ENCODE measurements around the gene PTPN18.

DNA sequence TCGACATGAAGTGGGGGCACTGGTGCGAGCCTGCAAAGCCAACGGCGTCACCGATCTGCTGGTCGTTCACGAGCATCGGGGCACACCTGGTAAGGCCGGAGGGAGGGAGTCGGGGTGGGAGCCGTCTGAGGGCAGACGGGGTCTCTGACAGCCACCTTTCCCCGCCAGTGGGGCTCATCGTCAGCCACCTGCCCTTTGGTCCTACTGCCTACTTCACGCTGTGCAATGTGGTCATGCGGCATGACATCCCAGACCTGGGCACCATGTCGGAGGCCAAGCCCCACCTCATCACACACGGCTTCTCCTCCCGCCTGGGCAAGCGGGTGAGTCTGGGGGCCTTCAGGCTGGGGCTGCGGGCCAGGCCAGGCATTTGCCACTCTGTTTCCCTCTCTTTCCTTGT lies 10.2 kb upstream of the PTPN18 start:
- TF ChIP-seq, protein P1, sequence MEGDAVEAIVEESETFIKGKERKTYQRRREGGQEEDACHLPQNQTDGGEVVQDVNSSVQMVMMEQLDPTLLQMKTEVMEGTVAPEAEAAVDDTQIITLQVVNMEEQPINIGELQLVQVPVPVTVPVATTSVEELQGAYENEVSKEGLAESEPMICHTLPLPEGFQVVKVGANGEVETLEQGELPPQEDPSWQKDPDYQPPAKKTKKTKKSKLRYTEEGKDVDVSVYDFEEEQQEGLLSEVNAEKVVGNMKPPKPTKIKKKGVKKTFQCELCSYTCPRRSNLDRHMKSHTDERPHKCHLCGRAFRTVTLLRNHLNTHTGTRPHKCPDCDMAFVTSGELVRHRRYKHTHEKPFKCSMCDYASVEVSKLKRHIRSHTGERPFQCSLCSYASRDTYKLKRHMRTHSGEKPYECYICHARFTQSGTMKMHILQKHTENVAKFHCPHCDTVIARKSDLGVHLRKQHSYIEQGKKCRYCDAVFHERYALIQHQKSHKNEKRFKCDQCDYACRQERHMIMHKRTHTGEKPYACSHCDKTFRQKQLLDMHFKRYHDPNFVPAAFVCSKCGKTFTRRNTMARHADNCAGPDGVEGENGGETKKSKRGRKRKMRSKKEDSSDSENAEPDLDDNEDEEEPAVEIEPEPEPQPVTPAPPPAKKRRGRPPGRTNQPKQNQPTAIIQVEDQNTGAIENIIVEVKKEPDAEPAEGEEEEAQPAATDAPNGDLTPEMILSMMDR (conservative IDR thresholded peaks at IDR 0.05; ENCODE audit: low read length): no peak
- TF ChIP-seq EZH2phosphoT487 (IDR thresholded peaks at IDR 0.05; ENCODE audit: borderline replicate concordance): no peak
